Measurements from ENCODE around the gene ASB18. TPM values are rescaled to one million over a fixed set of nuclear protein-coding genes. Genes with fewer than 3 reads are reported as not detected.
A peak's percentile ranks its signal among the peaks of the same experiment; 100 is the strongest.

The ASB18 gene
- polyA plus RNA-seq, 1 donor = 0.03 TPM

- Histone ChIP-seq H3K27ac (ENCODE audit: low read length) (no peak overlapping the region), H3K27me3 (ENCODE audit: control insufficient read depth, insufficient read depth, low read length) (peaks cover 99% of the 10 kb centered on the region), H3K4me1 (ENCODE audit: control insufficient read depth, insufficient read depth, low read length) (peaks cover 26% of the 10 kb centered on the region), H3K36me3 (ENCODE audit: control insufficient read depth, insufficient read depth, low read length) (no peaks in the 10 kb centered on the region), H3K9me3 (ENCODE audit: control insufficient read depth, low read depth, low read length) (peaks cover 29% of the 10 kb centered on the region), H3K4me3 (ENCODE audit: low read length) (no peak overlapping the region)
- peak in 1 of 2 donors; percentile 23 for DNase-seq
- WGBS (ENCODE audit: insufficient coverage, low lambda C conversion rate) = no CpG with 5 or more reads among the region's 36 CpGs
Measured at GRCh38 chr2:236169151-236169721, 95.0 kb downstream of the ASB18 start.

GRCh38 chr2:236168110-236169080 lies 95.8 kb downstream of the ASB18 start, which contains the start of gene GBX2:
GBX2 (minus strand) TSS chr2:236168386; CDS start chr2:236167971, 415 bp downstream.
- Histone ChIP-seq H3K4me1 (ENCODE audit: control insufficient read depth, insufficient read depth, low read length) (peaks cover 25% of the 10 kb centered on the region), H3K4me3 (ENCODE audit: low read length) (no peak within 1 kb of the TSS), H3K27me3 (ENCODE audit: control insufficient read depth, insufficient read depth, low read length) (peaks cover 99% of the 10 kb centered on the region), H3K36me3 (ENCODE audit: control insufficient read depth, insufficient read depth, low read length) (no peaks in the 10 kb centered on the region), H3K27ac (ENCODE audit: low read length) (no peak within 1 kb of the TSS), H3K9me3 (ENCODE audit: control insufficient read depth, low read depth, low read length) (peaks cover 30% of the 10 kb centered on the region)
- DNase-seq = peak in 1 of 2 donors; percentile 58
- WGBS (ENCODE audit: insufficient coverage, low lambda C conversion rate) = no CpG with 5 or more reads among the region's 105 CpGs

DNA sequence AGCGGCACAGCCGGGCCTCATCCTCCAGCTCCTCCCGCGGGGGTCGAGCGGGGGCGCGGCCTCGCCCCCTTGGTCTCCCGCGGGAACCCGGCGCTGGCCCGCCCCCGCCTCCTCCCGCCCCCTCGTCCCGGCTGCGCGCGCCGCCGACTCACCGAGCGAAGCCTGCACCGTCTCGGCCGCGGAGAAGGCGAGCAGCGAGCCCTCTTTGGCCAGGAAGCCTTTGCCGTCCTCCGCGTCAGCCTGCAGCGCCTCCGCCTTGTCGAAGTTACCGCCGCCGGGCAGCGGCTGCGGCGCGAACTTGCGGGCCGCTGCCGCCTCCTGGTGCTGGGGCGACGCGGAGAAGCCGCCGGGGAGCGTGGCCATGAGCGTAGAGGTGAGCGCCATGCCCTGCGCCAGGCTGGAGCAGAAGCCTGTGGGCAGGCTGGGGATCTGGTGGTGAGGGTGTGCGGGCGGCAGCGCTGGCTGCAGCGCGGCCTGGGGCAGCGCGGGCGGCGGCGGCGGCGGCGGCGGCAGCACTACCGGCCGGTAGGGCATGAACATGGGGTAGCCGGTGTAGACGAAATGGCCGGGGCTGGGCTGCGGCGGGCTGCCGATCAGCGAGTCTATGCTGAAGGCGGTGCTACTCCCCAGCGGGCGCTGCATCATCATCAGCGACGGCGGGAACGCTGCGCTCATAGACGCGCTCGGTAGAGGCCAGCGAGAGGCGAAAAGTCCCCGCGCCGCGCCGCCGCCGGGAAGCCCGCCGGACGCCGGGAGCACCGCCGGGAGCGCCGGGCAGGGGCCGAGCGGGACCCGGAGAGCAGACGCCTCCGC lies 96.7 kb downstream of the ASB18 start:
- H3K27ac ChIP-seq (ENCODE audit: low read length) = no peak overlapping the region
- H3K4me3 ChIP-seq (ENCODE audit: low read length) = no peak overlapping the region
- peaks cover 26% of the 10 kb centered on the region for H3K4me1 ChIP-seq (ENCODE audit: control insufficient read depth, insufficient read depth, low read length)
- H3K27me3 ChIP-seq (ENCODE audit: control insufficient read depth, insufficient read depth, low read length) = peaks cover 99% of the 10 kb centered on the region
- peak in 1 of 2 donors; percentile 49 for DNase-seq
- H3K36me3 ChIP-seq (ENCODE audit: control insufficient read depth, insufficient read depth, low read length) = no peaks in the 10 kb centered on the region
- no CpG with 5 or more reads among the region's 112 CpGs for WGBS (ENCODE audit: insufficient coverage, low lambda C conversion rate)
- peaks cover 28% of the 10 kb centered on the region for H3K9me3 ChIP-seq (ENCODE audit: control insufficient read depth, low read depth, low read length)

- Histone ChIP-seq H3K4me1 (ENCODE audit: control insufficient read depth, insufficient read depth, low read length) (peaks cover 26% of the 10 kb centered on the region), H3K27ac (ENCODE audit: low read length) (no peak overlapping the region), H3K4me3 (ENCODE audit: low read length) (peak overlapping the region; percentile 10), H3K36me3 (ENCODE audit: control insufficient read depth, insufficient read depth, low read length) (no peaks in the 10 kb centered on the region), H3K27me3 (ENCODE audit: control insufficient read depth, insufficient read depth, low read length) (peaks cover 99% of the 10 kb centered on the region), H3K9me3 (ENCODE audit: control insufficient read depth, low read depth, low read length) (peaks cover 28% of the 10 kb centered on the region)
- no CpG with 5 or more reads among the region's 29 CpGs for WGBS (ENCODE audit: insufficient coverage, low lambda C conversion rate)
- DNase-seq = peak in 1 of 2 donors; percentile 20
Measured at GRCh38 chr2:236166796-236167296, 97.4 kb downstream of the ASB18 start.

DNA sequence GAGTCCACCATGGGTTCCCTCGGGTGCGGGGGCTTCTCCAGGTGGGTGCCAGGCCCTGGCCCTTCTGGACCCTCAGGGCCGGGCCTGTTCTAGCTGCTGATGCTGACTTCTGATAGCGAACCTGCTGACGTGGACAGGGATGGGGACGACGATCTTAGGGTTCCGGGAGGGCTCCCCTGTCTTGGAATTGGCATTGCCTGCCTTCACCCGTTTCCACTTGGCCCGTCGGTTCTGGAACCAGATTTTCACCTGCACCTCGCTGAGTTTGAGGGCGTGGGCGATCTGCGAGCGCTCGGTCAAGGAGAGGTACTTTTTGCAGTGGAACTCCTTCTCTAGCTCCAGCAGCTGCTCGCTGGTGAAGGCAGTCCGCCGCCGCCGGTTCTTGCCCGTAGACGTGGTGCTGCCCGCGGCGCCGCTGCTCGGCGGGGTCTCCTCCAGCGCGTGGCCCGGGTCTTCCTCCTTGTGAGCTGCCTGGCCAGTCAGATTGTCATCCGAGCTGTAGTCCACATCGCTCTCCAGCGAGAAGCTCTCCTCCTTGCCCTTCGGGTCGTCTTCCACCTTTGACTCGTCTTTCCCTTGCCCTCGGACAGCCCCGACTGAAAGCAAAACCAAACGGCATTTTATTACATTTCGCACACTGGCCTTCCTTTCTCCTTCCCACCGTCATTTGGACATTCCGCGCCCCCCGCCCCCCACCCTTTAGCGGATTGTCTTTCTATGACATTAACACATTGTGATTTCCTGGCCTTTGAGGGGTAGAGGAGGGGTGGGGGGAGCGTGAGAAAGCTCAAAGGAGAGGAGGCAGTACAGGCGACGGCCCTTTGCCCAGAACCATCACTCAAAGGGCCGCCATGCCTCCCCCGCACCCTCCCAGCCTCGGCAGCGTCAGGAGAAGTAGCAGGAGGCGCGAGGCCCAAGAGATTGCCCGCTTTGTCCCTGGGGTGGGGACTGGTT lies 98.1 kb downstream of the ASB18 start:
- WGBS (ENCODE audit: insufficient coverage, low lambda C conversion rate) = no CpG with 5 or more reads among the region's 58 CpGs
- H3K9me3 ChIP-seq (ENCODE audit: control insufficient read depth, low read depth, low read length) = peaks cover 28% of the 10 kb centered on the region
- H3K27ac ChIP-seq (ENCODE audit: low read length) = no peak overlapping the region
- no peaks in the 10 kb centered on the region for H3K36me3 ChIP-seq (ENCODE audit: control insufficient read depth, insufficient read depth, low read length)
- DNase-seq = peak in 1 of 2 donors; percentile 60
- peaks cover 22% of the 10 kb centered on the region for H3K4me1 ChIP-seq (ENCODE audit: control insufficient read depth, insufficient read depth, low read length)
- peak overlapping the region; percentile 10 for H3K4me3 ChIP-seq (ENCODE audit: low read length)
- peaks cover 99% of the 10 kb centered on the region for H3K27me3 ChIP-seq (ENCODE audit: control insufficient read depth, insufficient read depth, low read length)

DNA sequence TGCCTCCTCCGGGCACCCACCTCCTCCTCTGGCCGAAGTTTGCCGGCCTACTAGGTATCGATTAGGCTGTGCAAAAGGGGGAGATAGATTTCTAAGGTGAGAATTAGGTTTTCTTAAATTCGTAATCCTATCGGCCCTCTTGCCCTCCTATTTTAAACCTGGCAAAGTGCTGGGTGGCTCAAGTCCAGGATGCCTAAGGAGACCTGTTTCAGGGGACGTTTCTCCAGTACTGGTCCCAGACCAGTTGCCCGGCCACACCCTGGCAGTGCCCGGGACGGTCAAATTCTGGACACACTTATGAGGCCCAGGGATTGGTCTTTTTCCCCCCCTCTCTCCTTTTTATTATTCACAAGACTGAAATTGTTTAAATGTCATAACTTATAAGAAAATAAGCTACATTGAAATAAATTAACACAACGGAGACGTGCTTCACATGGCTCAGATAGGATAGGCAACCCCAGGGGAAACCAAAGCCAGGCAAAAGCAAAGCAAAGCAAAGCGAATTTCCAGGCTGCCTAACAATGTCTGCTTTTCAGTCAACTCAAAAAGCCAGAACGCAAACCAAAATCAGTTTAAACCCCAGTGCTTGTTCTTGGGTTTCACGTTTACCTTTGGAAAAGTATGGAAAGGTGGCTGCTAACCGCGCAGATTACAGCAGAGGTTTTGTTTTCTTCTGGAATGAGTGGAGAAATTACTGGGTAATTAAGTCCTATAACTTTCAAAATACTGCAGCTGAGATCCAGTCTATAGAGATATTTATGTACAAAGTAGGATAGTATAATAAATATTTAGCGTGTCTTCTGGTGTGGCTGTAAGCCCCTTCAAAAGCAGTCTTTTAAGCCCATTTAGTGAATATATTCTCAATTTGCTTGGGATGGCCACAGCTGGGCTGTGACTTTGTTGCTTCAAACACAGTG lies 99.0 kb downstream of the ASB18 start:
- WGBS (ENCODE audit: insufficient coverage, low lambda C conversion rate) = 6% methylated on average over 2 of the region's 18 CpGs
- Histone ChIP-seq H3K36me3 (ENCODE audit: control insufficient read depth, insufficient read depth, low read length) (no peaks in the 10 kb centered on the region), H3K4me1 (ENCODE audit: control insufficient read depth, insufficient read depth, low read length) (peaks cover 22% of the 10 kb centered on the region), H3K4me3 (ENCODE audit: low read length) (no peak overlapping the region), H3K9me3 (ENCODE audit: control insufficient read depth, low read depth, low read length) (peaks cover 28% of the 10 kb centered on the region), H3K27ac (ENCODE audit: low read length) (no peak overlapping the region), H3K27me3 (ENCODE audit: control insufficient read depth, insufficient read depth, low read length) (peaks cover 99% of the 10 kb centered on the region)
- DNase-seq = no peak

DNA sequence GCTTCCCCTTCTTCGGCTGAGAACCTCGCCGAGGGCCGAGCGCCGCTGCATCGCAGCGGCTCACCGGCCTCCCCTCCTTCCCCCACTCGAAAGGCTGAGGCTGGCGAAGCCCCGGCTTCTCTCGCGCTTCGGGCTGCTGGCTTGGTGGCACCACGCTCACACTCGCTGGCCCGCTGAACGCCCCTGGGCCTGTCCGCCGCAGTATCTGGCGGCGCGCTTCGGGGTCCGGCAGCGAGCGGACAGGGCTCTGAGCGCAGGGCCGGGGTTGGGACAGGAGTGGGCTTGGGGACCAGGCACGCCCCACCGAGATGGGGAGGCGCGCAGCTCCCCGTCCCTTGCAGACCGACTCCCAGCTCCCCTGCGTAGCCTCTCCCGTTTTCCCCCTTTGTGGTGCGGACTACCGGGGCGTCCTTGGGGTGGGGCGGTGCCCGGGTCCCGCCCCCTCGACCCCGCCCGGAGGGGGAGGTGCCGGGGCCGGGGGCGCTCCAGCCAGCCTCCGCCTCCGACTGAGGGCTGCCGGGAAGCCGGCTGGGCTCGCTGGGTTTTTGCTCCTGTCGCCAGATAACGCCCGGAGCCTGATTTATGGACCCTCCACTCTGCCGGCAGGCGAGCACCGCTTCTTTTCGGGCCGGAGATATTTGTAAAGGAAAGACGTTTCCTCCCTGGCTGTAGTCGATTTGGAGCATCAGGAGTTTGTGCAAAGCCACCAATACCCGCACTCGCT lies 99.8 kb downstream of the ASB18 start:
- Histone ChIP-seq H3K4me1 (ENCODE audit: control insufficient read depth, insufficient read depth, low read length) (peaks cover 22% of the 10 kb centered on the region), H3K27ac (ENCODE audit: low read length) (no peak overlapping the region), H3K27me3 (ENCODE audit: control insufficient read depth, insufficient read depth, low read length) (peaks cover 99% of the 10 kb centered on the region), H3K4me3 (ENCODE audit: low read length) (peak overlapping the region; percentile 10), H3K9me3 (ENCODE audit: control insufficient read depth, low read depth, low read length) (peaks cover 23% of the 10 kb centered on the region), H3K36me3 (ENCODE audit: control insufficient read depth, insufficient read depth, low read length) (no peaks in the 10 kb centered on the region)
- no CpG with 5 or more reads among the region's 67 CpGs for WGBS (ENCODE audit: insufficient coverage, low lambda C conversion rate)
- peak in 1 of 2 donors; percentile 25 for DNase-seq

GRCh38 chr2:236163471-236164200 lies 100.6 kb downstream of the ASB18 start:
- Histone ChIP-seq H3K36me3 (ENCODE audit: control insufficient read depth, insufficient read depth, low read length) (no peaks in the 10 kb centered on the region), H3K9me3 (ENCODE audit: control insufficient read depth, low read depth, low read length) (peaks cover 21% of the 10 kb centered on the region), H3K4me1 (ENCODE audit: control insufficient read depth, insufficient read depth, low read length) (peaks cover 22% of the 10 kb centered on the region), H3K27me3 (ENCODE audit: control insufficient read depth, insufficient read depth, low read length) (peaks cover 99% of the 10 kb centered on the region), H3K4me3 (ENCODE audit: low read length) (peak overlapping the region; percentile 10), H3K27ac (ENCODE audit: low read length) (no peak overlapping the region)
- WGBS (ENCODE audit: insufficient coverage, low lambda C conversion rate) = no CpG with 5 or more reads among the region's 59 CpGs
- peak in 1 of 2 donors; percentile 26 for DNase-seq

All from large intestine (tissue), 3 donors.